ENCODE measurements around the gene TRAPPC4. TPM values are rescaled to one million over a fixed set of nuclear protein-coding genes. Genes with fewer than 3 reads are reported as not detected.

Gene TRAPPC4
- total RNA-seq, 4 donors from 2014 or later, result 56.9 to 75.0 (median 63.9) TPM

DNA sequence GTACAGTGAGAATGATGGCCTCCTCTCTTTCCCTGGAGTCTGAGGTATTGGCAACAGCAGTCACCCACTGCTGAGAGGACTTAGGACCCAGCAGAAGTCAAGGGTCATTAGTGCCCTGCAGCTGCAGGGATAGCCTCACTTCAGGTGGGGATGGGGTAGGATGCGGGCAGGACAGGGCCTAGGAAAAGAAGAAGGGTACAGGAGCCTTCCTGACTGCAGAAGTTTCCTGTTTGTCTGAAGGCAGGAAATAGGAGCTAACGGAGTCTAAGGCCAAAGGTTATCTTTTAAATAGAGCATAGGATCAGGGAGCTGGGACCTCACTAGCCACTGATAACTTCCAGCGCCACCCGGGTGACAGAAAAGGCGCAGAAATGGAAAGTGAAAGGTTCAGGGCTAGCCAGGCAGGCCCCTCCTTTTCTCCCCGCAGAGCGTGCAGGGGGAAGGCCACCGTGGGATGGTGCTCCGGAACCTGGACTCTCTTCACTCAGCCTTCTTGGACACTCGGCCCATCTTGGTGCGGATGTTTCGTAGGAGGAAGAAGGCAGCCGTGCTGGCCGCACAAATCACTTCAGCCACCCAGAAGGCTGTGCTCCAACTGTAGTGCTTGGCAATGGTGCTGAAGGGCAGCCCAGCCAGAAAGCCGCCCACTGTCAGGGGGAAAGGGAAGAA lies 6.0 kb downstream of the TRAPPC4 start:
- Histone ChIP-seq H3K27me3 (no peaks in the 10 kb centered on the region), H3K4me1 (peaks cover 34% of the 10 kb centered on the region), H3K36me3 (peaks cover 34% of the 10 kb centered on the region), H3K27ac (no peak overlapping the region), H3K4me3 (no peak overlapping the region), H3K9me3 (no peaks in the 10 kb centered on the region)
- WGBS, result 70% methylated on average over 13 of the region's 15 CpGs
- no peak for DNase-seq (ENCODE audit: low spot score in 2 of 2)
- TF ChIP-seq EP300 (IDR thresholded peaks at IDR 0.05) (no peak), POLR2AphosphoS5 (IDR thresholded peaks at IDR 0.05) (no peak), POLR2A (IDR thresholded peaks at IDR 0.05) (no peak)

- TF ChIP-seq POLR2AphosphoS5 (IDR thresholded peaks at IDR 0.05), result no peak
- no peak for TF ChIP-seq EP300 (IDR thresholded peaks at IDR 0.05)
- no peak for TF ChIP-seq POLR2A (IDR thresholded peaks at IDR 0.05)
- no peak for TF ChIP-seq CTCF (IDR thresholded peaks at IDR 0.05)
- Histone ChIP-seq H3K27me3 (no peaks in the 10 kb centered on the region), H3K4me1 (peaks cover 34% of the 10 kb centered on the region), H3K36me3 (peaks cover 34% of the 10 kb centered on the region), H3K9me3 (no peaks in the 10 kb centered on the region), H3K4me3 (no peak overlapping the region), H3K27ac (no peak overlapping the region)
- no peak for DNase-seq (ENCODE audit: low spot score in 2 of 2)
- WGBS, result 63% methylated on average over 5 of the region's 5 CpGs
Measured at GRCh38 chr11:119025099-119025473, 6.5 kb downstream of the TRAPPC4 start.

DNA sequence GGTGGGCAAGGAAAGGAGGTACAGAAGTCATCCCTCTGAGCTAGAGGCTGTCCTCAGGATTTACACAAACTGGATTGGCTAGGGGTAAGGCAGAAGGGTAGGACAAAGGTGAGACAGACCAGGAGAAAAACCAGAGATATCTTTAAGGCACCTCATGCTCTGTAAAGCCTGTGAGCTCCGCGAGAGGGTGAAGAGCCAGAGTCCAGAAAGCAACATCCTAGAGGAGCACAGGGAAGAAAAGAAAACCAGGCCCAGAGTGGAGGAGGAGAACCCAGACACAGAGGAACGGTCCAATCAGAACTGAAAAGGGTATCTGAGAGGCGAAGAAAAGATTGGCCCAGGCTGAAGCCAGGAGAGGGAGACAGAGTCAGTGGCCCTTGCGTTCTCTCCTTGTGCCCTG lies 7.0 kb downstream of the TRAPPC4 start:
- Histone ChIP-seq H3K4me1 (peaks cover 34% of the 10 kb centered on the region), H3K27me3 (no peaks in the 10 kb centered on the region), H3K36me3 (peaks cover 34% of the 10 kb centered on the region), H3K9me3 (no peaks in the 10 kb centered on the region), H3K4me3 (no peak overlapping the region), H3K27ac (no peak overlapping the region)
- 92% methylated on average over 5 of the region's 5 CpGs for WGBS
- TF ChIP-seq EP300 (IDR thresholded peaks at IDR 0.05), result no peak
- TF ChIP-seq CTCF (IDR thresholded peaks at IDR 0.05), result no peak
- TF ChIP-seq POLR2A (IDR thresholded peaks at IDR 0.05), result no peak
- TF ChIP-seq POLR2AphosphoS5 (IDR thresholded peaks at IDR 0.05), result no peak
- no peak for DNase-seq (ENCODE audit: low spot score in 2 of 2)

GRCh38 chr11:119025978-119026766 lies 7.6 kb downstream of the TRAPPC4 start:
- peaks cover 34% of the 10 kb centered on the region for H3K36me3 ChIP-seq
- 89% methylated on average over 14 of the region's 16 CpGs for WGBS
- no peak overlapping the region for H3K27ac ChIP-seq
- no peak for DNase-seq (ENCODE audit: low spot score in 2 of 2)
- H3K4me3 ChIP-seq, result no peak overlapping the region
- no peaks in the 10 kb centered on the region for H3K9me3 ChIP-seq
- peaks cover 31% of the 10 kb centered on the region for H3K4me1 ChIP-seq
- no peak for TF ChIP-seq POLR2AphosphoS5 (IDR thresholded peaks at IDR 0.05)
- no peak for TF ChIP-seq EP300 (IDR thresholded peaks at IDR 0.05)
- TF ChIP-seq POLR2A (IDR thresholded peaks at IDR 0.05), result no peak
- TF ChIP-seq CTCF (IDR thresholded peaks at IDR 0.05), result no peak
- no peaks in the 10 kb centered on the region for H3K27me3 ChIP-seq

DNA sequence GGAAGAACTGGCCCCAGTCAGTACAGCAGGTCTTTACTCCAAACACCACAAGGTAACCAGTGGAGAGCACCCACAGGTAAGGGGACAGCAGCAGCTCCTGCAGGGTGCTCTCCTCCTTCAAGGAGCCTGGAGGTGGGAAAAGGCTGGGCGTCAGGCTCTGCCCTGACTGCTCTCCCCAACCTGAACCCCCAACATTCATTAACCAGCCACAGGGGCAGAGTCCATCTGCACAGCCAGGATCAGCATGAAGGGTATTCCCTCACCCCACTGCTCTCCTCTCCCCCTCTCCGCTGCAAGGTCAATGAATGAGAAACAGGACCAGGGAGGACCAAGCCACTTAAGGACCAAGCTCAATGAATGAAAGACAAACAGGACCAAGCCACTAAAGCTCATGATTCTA lies 8.4 kb downstream of the TRAPPC4 start:
- TF ChIP-seq POLR2A (IDR thresholded peaks at IDR 0.05), result no peak
- TF ChIP-seq CTCF (IDR thresholded peaks at IDR 0.05), result no peak
- no peak for TF ChIP-seq POLR2AphosphoS5 (IDR thresholded peaks at IDR 0.05)
- no peak for TF ChIP-seq EP300 (IDR thresholded peaks at IDR 0.05)
- no peaks in the 10 kb centered on the region for H3K27me3 ChIP-seq
- H3K36me3 ChIP-seq, result peaks cover 31% of the 10 kb centered on the region
- DNase-seq (ENCODE audit: low spot score in 2 of 2), result no peak
- 100% methylated on average over 2 of the region's 2 CpGs for WGBS
- H3K27ac ChIP-seq, result no peak overlapping the region
- no peaks in the 10 kb centered on the region for H3K9me3 ChIP-seq
- H3K4me1 ChIP-seq, result peaks cover 28% of the 10 kb centered on the region
- no peak overlapping the region for H3K4me3 ChIP-seq
